Stimulated activated CD4-positive, alpha-beta T cell treated with anti-CD3 and anti-CD28 coated beads, TNF-alpha, amount 100 ng/mL, for 48 hours (primary cell): ENCODE measurements around the gene SMPD3.

Experiments used
- DNase-seq, 3 donors: peaks; one replicate each; pipeline ENCODE4 v3.0.0-alpha.2; 2020; ENCODE audit warnings: low read depth in 3 of 3

The SMPD3 gene

GRCh38 chr16:68382296-68382718 is 66.0 kb downstream of the SMPD3 start:
- DNase-seq: no peak

GRCh38 chr16:68381363-68381724 is 67.0 kb downstream of the SMPD3 start:
- DNase-seq: no peak

- no peak for DNase-seq
Observed at GRCh38 chr16:68380676-68381362, 67.5 kb downstream of the SMPD3 start.

GRCh38 chr16:68380348-68380670 is 68.0 kb downstream of the SMPD3 start:
- DNase-seq: no peak

GRCh38 chr16:68379472-68380347 is 68.6 kb downstream of the SMPD3 start:
- DNase-seq: no peak

- no peak for DNase-seq
Observed at GRCh38 chr16:68378436-68379415, 69.6 kb downstream of the SMPD3 start.

GRCh38 chr16:68377667-68378393 is 70.5 kb downstream of the SMPD3 start:
- DNase-seq: no peak

- no peak for DNase-seq
Observed at GRCh38 chr16:68377221-68377620, 71.1 kb downstream of the SMPD3 start.

GRCh38 chr16:68376590-68376989 is 71.7 kb downstream of the SMPD3 start:
- no peak for DNase-seq

- DNase-seq: no peak
Observed at GRCh38 chr16:68375801-68376536, 72.3 kb downstream of the SMPD3 start.

GRCh38 chr16:68374961-68375660 is 73.2 kb downstream of the SMPD3 start:
- DNase-seq: no peak

- no peak for DNase-seq
Observed at GRCh38 chr16:68374246-68374805, 74.0 kb downstream of the SMPD3 start.

GRCh38 chr16:68373528-68374245 is 74.6 kb downstream of the SMPD3 start:
- no peak for DNase-seq

GRCh38 chr16:68372806-68373205 is 75.5 kb downstream of the SMPD3 start:
- no peak for DNase-seq

- DNase-seq: no peak
Observed at GRCh38 chr16:68372381-68372720, 76.0 kb downstream of the SMPD3 start.

GRCh38 chr16:68371706-68372380 is 76.5 kb downstream of the SMPD3 start:
- DNase-seq: no peak

- DNase-seq: no peak
Observed at GRCh38 chr16:68371276-68371651, 77.0 kb downstream of the SMPD3 start.

- DNase-seq: no peak
Observed at GRCh38 chr16:68370581-68371275, 77.6 kb downstream of the SMPD3 start.
